VCaP (cell line): ENCODE data around the gene POLR3H.
"Not testable (repeated sequence)": the region's sequence is repeated elsewhere in the genome, so short reads cannot be mapped to it uniquely, and the experiment has no call there.

ENCODE experiments used
- H3K27ac ChIP-seq: fragments of 450-650 bp; 2 replicates; pipeline ENCODE4 v1.5.1; 2017
- CTCF ChIP-seq: fragments of 450-650 bp; conservative IDR thresholded peaks from 2 replicates; pipeline ENCODE4 v1.5.1; 2017; ENCODE audit warnings: mild to moderate bottlenecking, moderate library complexity

Gene POLR3H

GRCh38 chr22:41543854-41544670 is at the start of gene POLR3H:
Gene POLR3H (minus strand): TSS chr22:41544470. CDS start chr22:41544101, 369 bp downstream.
- peak within 1 kb of the TSS; percentile 90 for H3K27ac ChIP-seq
- peak; percentile 85 for TF ChIP-seq CTCF

GRCh38 chr22:41593336-41593960 is 49.2 kb upstream of the POLR3H start:
- not testable (repeated sequence) for H3K27ac ChIP-seq

GRCh38 chr22:41589391-41590241 is 45.3 kb upstream of the POLR3H start, which contains the start of gene PMM1:
Gene PMM1 (minus strand): TSS chr22:41589840. CDS start chr22:41589805, 35 bp downstream.
- H3K27ac ChIP-seq, result peak within 1 kb of the TSS; percentile 88
- no peak for TF ChIP-seq CTCF

GRCh38 chr22:41587347-41587723 is 43.1 kb upstream of the POLR3H start:
- no peak for TF ChIP-seq CTCF

GRCh38 chr22:41585898-41586297 is 41.6 kb upstream of the POLR3H start:
- H3K27ac ChIP-seq, result peak overlapping the region; percentile 16; the same call in 1 of the 2 replicates
- no peak for TF ChIP-seq CTCF

More at GRCh38 chr22:41587347-41587723, 43.1 kb upstream of the POLR3H start:
- H3K27ac ChIP-seq, result peak overlapping the region; percentile 88

- no peak for TF ChIP-seq CTCF
- no peak overlapping the region for H3K27ac ChIP-seq
These were observed 40.6 kb upstream of the POLR3H start for GRCh38 chr22:41584881-41585280.

GRCh38 chr22:41582694-41583093 is 38.4 kb upstream of the POLR3H start:
- no peak overlapping the region for H3K27ac ChIP-seq
- TF ChIP-seq CTCF, result no peak
